Measurements from ENCODE around the gene MYLK2.

DNA sequence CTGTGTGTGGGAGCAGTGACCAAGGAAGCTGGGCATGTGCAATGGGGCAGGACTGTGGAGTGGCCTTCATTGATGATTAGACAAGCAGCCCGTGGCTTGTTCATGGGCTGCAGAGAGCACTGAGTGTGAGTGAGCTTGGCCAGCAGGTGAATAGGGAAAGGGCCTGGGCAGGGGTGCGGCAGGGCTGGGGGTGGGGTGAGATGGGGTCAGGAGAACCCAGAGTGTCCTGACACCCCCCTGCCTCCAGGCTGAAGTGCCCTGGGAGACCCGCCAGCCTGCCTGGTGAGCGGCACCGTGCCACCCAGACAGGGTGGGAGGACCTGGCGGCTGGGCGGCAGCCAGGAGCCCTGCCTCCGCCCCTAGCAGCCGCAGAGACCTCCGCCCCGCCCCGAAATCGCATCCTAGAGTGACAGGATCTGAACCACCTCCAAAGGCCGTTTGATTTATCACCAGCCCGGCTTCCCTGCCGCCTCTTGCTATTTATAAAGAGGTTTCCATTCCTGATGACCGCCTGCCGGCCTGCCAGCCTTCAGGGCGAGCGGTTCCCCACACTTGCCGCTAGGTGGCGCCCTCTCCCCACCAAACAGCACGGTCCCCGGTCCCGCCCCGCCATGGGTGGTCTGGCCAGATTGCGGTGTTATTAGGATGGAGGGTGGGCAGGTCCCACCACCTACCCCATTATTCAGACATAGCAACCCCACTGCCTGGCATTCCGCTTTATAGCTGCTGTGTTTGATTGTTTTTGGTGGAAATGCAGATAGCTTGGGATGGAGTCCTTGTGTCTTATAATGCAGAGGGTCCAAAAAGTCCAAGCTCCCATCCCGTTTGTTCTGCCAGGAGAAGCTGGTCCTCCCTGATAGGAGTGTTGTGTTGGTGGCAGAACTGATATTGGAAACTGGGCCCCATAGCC, 3.5 kb downstream of the MYLK2 start:
- TF ChIP-seq, protein P1, sequence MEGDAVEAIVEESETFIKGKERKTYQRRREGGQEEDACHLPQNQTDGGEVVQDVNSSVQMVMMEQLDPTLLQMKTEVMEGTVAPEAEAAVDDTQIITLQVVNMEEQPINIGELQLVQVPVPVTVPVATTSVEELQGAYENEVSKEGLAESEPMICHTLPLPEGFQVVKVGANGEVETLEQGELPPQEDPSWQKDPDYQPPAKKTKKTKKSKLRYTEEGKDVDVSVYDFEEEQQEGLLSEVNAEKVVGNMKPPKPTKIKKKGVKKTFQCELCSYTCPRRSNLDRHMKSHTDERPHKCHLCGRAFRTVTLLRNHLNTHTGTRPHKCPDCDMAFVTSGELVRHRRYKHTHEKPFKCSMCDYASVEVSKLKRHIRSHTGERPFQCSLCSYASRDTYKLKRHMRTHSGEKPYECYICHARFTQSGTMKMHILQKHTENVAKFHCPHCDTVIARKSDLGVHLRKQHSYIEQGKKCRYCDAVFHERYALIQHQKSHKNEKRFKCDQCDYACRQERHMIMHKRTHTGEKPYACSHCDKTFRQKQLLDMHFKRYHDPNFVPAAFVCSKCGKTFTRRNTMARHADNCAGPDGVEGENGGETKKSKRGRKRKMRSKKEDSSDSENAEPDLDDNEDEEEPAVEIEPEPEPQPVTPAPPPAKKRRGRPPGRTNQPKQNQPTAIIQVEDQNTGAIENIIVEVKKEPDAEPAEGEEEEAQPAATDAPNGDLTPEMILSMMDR (IDR thresholded peaks at IDR 0.05) = peak; percentile 95 to 98 (median 97)
- TF ChIP-seq POLR2AphosphoS5 (IDR thresholded peaks at IDR 0.05) = peak in 1 of 4 donors; percentile 38
- no peak for TF ChIP-seq POLR2A (IDR thresholded peaks at IDR 0.05)

Measured in sigmoid colon (tissue), 4 donors.